Testis (tissue), 2 donors: ENCODE results near the gene FYB1.

Source experiments
- POLR2A ChIP-seq: fragments of 450-650 bp; IDR thresholded peaks from one replicate; pipeline ENCODE4 v1.6.1; 2017; ENCODE audit warnings: antibody characterized with exemption, mild to moderate bottlenecking, moderate library complexity
- TF ChIP-seq, protein P1 (sequence below), 3 experiments: fragments of 450-650 bp in 2 of 3; fragments of 200-600 bp in 1 of 3; sonication (generic) in 1 of 3; IDR thresholded peaks; one replicate each; pipeline ENCODE4 v1.5.1; 2016 to 2019; ENCODE audit warnings: antibody characterized with exemption in 3 of 3, mild to moderate bottlenecking in 2 of 3, moderate library complexity in 1 of 3

GRCh38 chr5:39176759-39177630 is 42.4 kb downstream of the FYB1 start:
- TF ChIP-seq, protein P1, sequence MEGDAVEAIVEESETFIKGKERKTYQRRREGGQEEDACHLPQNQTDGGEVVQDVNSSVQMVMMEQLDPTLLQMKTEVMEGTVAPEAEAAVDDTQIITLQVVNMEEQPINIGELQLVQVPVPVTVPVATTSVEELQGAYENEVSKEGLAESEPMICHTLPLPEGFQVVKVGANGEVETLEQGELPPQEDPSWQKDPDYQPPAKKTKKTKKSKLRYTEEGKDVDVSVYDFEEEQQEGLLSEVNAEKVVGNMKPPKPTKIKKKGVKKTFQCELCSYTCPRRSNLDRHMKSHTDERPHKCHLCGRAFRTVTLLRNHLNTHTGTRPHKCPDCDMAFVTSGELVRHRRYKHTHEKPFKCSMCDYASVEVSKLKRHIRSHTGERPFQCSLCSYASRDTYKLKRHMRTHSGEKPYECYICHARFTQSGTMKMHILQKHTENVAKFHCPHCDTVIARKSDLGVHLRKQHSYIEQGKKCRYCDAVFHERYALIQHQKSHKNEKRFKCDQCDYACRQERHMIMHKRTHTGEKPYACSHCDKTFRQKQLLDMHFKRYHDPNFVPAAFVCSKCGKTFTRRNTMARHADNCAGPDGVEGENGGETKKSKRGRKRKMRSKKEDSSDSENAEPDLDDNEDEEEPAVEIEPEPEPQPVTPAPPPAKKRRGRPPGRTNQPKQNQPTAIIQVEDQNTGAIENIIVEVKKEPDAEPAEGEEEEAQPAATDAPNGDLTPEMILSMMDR (IDR thresholded peaks at IDR 0.05): no peak
- TF ChIP-seq POLR2A: no peak
